HG03064 (cell line): ENCODE results near the gene AMZ1.
"Not testable (repeated sequence)": the region's sequence is repeated elsewhere in the genome, so short reads cannot be mapped to it uniquely, and the experiment has no call there.

Source experiments
- ATAC-seq: cut with Tn5 transposase; IDR thresholded peaks from one replicate; pipeline ENCODE4 v1.9.1; 2021; ENCODE audit warnings: low read depth; ENCODE audit not compliant: unreplicated experiment

Gene AMZ1

DNA sequence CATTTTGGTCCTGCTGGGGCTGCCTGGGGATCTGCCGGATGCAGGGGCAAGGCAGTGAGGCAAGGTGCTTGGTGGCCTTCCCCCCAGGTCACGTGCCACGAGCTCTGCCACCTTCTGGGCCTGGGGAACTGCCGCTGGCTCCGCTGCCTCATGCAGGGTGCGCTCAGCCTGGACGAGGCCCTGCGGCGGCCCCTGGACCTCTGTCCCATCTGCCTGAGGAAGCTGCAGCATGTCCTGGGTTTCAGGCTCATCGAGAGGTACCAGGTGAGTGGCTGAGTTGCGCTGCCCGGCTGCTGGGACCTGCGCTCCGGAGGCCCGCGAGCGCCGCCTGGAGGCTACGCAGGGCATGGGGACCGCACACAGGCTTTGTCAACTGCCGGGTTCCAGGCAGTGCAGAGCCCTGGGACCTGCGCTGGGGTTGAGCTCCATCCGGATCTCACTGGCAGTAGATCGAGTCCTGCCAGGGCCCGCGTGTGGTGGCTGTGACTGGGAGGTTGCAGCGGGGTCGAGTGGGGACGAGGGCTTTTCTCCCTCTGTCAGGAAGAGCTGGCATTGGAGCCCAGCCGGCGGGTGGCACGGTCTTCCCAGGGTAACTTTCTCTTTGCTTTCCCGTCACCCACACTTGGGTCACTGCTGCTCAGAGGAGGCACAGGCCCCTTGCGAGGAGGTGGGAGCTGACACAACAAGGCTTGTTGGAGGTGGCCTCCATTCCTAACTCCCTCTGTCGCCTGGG, 21.7 kb downstream of the AMZ1 start:
- peak; percentile 45 for ATAC-seq

DNA sequence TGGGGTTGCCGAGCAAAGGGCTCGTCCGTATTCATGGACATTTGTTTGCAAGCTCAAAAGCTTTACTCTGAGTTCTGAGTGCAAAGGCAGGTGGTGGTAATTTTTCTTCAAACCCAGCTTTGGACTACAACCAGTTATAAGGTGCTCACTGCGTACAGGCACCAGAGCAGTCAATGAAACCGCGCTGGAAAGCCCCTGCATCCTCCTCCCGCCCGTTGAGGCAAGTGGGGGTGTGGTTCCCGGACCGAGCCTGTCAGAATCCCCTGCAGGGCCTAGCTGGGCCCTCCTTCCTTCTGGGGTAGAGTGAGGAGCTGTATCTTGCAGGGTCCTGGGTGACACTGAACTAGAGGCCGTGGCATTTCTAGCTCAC, 22.3 kb downstream of the AMZ1 start:
- peak; percentile 61 for ATAC-seq

DNA sequence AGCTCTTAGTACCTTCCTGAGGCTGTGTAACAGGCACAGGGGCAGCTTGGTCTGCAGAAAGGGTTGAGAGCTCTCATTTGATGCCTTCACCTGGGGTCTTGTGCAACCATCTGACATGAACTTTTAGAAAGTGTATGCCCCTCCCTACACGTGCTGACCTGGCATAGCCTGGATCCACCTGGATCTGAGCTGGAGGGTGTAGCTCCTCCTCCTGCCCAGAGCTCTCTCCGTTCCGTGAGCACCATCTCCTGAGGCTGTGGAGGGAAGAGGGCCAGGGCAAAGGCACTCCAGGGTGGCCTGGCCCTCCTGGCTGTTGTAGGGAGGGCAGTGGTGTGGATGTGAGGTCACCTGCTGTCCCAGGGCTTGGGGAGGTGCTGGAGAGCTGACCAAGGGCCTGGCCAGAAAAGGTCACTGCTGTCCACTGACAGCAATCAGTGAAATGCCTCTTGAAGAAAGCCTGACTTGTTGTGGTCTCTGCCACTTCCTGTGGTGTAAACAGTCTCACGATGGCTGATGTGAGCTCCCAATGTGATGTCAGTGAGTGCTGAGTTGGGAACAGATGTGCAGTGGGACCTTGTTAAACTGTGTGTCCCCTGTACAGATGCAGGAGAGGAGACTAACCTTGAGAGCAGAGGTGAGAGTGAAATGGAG, 23.0 kb downstream of the AMZ1 start:
- no peak for ATAC-seq

DNA sequence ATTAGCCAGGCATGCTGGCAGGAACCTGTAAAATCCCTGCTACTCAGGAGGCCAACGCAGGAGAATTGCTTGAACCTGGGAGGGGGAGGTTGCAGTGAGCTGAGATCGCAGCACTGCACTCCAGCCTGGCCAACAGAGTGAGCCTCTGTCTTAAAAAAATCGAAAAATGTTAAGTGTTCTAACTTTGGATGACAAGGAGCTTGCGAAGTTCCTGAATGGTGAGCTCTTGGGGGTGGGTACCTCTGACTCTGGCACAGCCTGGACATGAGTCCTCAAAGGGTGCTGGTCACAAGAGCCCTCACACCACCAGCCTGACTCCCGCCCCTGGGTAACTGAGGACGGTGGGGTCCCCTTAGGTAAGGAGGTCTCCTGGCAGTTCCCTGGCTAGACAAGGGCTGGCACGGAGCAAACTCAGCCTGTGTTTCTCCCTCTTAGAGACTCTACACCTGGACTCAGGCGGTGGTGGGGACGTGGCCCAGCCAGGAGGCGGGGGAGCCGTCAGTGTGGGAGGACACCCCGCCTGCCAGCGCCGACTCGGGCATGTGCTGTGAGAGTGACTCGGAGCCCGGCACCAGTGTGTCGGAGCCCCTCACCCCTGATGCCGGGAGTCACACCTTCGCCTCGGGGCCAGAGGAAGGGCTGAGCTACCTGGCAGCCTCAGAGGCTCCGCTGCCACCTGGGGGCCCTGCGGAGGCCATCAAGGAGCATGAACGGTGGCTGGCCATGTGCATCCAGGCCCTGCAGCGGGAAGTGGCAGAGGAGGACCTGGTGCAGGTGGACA, 24.1 kb downstream of the AMZ1 start:
- no peak for ATAC-seq

- ATAC-seq: no peak
Measured at GRCh38 chr7:2713370-2713769, 25.4 kb downstream of the AMZ1 start.

DNA sequence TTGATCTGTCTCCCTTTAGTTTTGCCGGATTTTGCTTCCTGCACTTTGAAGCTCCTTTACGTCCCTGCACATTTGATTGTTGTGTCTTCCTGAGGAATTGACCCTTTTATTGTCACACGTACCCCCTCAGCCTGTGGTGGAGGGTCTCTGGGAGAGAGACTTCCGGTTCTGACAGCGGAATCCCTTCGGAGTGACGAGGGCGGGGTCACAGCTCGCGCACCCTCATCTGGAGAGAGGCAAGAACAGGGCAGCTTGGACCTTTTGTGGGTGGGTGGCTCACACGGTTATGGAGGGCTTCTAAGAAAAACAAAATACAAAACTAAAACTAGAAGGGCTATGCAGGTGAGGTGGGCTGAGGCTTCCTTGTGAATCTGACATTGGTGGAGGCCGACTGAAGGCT, 26.0 kb downstream of the AMZ1 start:
- no peak for ATAC-seq

GRCh38 chr7:2714636-2715035, 26.6 kb downstream of the AMZ1 start:
- no peak for ATAC-seq

GRCh38 chr7:2715341-2716231, 27.6 kb downstream of the AMZ1 start:
- no peak for ATAC-seq

- ATAC-seq: no peak
Measured at GRCh38 chr7:2716488-2716887, 28.5 kb downstream of the AMZ1 start.

DNA sequence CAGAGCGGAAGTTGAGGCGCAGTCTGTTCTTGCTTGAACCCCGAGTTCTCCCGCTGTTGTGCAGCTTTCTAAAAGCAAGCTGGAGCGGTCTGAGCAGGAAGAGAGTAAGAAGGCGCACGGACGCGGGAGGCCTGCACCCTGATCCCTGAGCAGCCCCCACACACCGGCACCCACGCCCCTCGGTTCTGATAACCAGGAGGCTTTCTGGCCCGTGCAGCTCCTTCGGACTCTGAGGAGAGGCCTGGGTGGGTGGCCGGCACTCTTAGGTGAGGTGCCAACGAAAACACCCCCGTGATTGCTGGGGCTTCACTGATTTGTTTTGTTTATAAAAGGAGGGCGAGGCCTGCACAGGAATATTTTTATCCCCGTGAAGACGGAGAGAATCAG, 28.9 kb downstream of the AMZ1 start:
- ATAC-seq: no peak

DNA sequence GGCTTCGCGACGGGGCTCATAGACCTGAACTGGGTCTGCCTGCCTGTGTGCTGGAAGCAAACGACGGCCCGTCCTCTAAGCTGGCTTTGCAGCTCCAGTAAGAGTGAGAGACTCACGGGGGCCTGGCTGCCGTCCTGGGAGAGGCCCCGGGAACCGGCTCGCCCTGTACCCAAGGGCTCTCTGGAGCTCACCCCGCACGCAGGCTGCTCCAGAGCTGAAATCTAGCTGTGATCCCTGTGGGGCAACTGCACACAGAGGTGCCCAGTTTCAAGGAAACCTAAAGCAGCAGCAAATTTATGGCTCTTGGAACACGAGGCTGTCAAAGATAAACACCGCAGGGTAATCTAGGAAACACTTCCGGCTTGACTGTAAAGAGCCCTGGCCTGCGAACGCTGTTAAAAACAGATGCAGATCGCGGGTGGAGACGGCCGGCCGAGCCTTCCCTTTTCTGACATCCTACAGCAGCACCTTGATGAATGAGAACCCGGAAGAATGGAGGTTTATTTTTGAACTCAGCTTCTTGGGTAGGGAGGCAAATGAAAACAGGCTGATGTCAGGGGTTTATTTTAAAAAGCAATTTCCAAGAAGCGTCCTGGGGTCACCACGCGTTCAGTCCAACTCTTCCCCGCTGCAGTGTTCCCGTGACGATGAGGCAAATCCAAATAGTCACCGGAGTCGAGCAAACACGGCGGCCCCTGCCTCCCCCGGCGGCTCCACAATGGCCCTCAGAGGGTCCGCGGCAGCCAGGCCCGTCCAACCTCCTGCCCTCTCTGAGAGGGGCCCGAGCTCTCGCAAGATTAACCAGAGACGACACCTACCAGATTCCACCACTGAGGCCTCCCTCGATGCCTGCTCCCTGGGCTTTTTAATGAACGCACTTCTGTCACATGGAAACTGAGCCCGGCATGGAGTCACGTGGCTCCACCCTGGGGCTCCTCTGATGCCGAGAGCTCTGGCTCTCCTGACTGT, 29.6 kb downstream of the AMZ1 start:
- ATAC-seq: no peak

DNA sequence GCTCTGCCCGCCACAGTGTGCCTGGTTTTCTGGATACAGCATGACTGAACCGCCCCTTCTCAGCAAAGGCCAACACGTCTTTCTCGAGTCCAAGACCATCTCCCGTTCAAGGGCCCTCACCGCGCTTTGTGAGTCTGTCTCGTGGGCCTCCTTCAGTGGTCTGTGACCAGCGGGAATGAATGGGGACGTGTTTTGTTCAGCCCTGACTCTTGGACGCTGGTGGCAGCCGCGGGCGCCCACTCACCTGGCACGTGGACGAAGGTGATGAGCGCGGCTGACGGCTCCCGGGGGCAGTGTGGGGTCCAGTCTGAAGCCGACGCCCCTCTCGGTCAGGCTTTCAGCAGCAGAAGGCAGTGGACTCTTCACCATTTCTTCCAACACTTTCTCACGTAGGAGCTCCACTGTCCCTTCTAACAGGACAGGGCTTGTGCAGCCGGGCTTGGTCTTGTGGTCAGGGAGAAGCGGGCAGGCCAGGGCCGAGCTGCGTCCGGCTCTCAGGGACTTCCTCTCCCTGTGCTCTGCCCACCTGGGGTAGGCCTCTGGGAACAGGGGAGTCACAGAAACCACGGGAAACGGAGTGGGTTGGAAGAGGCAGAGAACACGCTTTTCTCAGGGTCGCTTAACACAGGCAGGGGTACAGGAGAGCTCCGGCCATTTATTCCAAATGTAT, 30.4 kb downstream of the AMZ1 start:
- ATAC-seq: no peak

DNA sequence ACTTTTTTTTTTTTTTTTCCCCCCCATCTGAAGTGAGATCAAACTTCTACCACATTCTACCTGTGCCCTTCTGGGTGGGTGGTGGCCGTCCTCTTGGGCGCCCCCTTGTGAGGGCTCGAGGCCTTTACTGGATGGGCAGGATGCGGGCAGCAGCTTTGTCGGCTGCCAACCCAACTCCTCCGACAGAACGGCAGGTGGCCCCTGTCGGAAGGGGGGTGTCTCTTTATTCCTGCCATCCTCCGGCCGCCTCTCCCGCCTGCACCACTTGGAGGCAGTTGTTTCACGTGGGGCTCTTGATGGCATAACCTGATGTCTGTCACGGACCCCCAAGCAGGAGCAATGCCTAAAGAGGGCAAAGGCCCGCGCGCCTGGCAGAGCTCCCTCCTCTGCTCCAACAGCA, 31.0 kb downstream of the AMZ1 start:
- no peak for ATAC-seq

- ATAC-seq: no peak
Measured at GRCh38 chr7:2720024-2720423, 32.0 kb downstream of the AMZ1 start.

DNA sequence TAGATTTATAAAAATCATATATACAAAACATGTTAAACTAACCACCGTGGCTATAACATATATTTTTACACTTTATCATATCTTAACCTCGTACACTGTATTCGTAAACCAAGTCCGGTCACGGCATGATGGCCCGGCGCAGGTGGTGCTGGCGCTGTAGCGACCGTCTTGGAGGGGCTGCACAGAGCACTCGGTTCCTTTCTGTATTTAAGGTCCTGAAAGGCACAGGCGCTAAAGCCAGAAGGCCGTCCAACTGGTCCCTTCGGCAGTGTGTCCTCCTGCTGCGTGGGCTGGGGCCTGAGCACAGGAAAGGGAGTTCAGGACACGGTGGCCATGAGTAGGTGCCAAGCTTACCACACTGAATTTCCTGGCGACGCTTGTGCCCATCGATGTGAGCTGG, 33.8 kb downstream of the AMZ1 start:
- ATAC-seq: no peak

- no peak for ATAC-seq
Measured at GRCh38 chr7:2722591-2722990, 34.6 kb downstream of the AMZ1 start.

DNA sequence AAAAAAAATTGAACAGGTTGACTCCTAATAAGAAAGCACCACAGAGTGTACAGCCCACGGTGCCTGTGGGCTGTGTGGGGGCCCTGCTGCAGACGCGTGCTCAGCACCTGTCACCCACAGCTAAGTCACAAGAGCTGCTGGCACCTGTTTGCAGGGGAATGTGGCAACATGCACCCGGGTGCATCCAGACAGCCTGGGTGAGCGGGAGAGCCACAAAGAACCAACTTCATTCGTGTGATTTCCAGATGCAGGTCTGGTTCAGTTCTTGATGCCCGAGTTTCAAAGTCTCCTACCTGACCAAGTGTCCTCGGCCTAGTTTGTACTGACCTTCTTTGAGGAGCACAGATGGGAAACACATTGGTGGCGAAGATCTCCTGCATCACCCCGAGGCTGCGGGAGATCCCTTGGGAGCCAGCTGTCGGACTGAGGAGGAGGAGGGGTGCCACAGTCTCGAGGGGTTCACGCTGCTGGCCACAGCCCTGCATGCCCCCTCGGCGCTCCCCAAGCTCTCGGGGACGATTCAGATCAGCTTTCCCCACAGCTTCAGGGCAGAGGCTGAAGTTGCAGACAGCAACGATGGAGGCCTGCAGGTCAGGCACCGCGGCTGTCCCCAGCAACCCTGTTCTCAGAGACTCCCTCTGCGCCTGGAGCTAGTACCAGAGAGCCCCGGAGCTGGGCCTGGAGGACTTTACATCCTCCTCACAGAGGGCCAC, 35.3 kb downstream of the AMZ1 start:
- no peak for ATAC-seq

- ATAC-seq: not testable (repeated sequence)
Measured at GRCh38 chr7:2724036-2724435, 36.0 kb downstream of the AMZ1 start.
